K562 (cell line): ENCODE results near the gene AFF1. TPM values are rescaled to one million over a fixed set of nuclear protein-coding genes. Genes with fewer than 3 reads are reported as not detected.

Experiments
- CCAR2 ChIP-seq: fragments of 200-400 bp; formaldehyde crosslinking; IDR thresholded peaks from 2 replicates; pipeline ENCODE4 v1.6.1; 2017; ENCODE audit warnings: mild to moderate bottlenecking, low read depth, low read length
- HBP1 ChIP-seq: fragments of 450-650 bp; formaldehyde crosslinking; IDR thresholded peaks from 2 replicates; pipeline ENCODE4 v1.4.0; 2022; ENCODE audit warnings: missing genetic modification characterization
- HNRNPL ChIP-seq: fragments of 200-400 bp; formaldehyde crosslinking; IDR thresholded peaks from 2 replicates; pipeline ENCODE4 v1.6.1; 2017; ENCODE audit warnings: low read depth, mild to moderate bottlenecking, low read length
- KAT8 ChIP-seq: fragments of 450-650 bp; IDR thresholded peaks from 2 replicates; pipeline ENCODE4 v1.6.1; 2016; ENCODE audit warnings: low read depth, mild to moderate bottlenecking
- MAX ChIP-seq: sonication (generic); formaldehyde crosslinking; IDR thresholded peaks from 2 replicates; pipeline ENCODE4 v1.9.0; 2022; ENCODE audit warnings: mild to moderate bottlenecking, missing genetic modification reagents
- MCM2 ChIP-seq: fragments of 450-650 bp; IDR thresholded peaks from 2 replicates; pipeline ENCODE4 v1.6.1; 2017; ENCODE audit warnings: low read depth, mild to moderate bottlenecking
- POLR2G ChIP-seq: fragments of 200-400 bp; formaldehyde crosslinking; IDR thresholded peaks from 2 replicates; pipeline ENCODE4 v1.6.1; 2017; ENCODE audit warnings: low read depth, mild to moderate bottlenecking, antibody characterized with exemption, low read length, moderate library complexity
- POLR2H ChIP-seq: IDR thresholded peaks from 2 replicates; pipeline ENCODE4 v1.6.1; 2016; ENCODE audit warnings: missing genetic modification characterization, low read depth, mild to moderate bottlenecking, control low read depth, missing compliant biosample characterization, moderate library complexity
- PTTG1 ChIP-seq: fragments of 450-650 bp; IDR thresholded peaks from 2 replicates; pipeline ENCODE4 v1.6.1; 2016; ENCODE audit warnings: low read depth, mild to moderate bottlenecking, missing genetic modification characterization, missing compliant biosample characterization
- RB1 ChIP-seq: fragments of 450-650 bp; IDR thresholded peaks from 2 replicates; pipeline ENCODE4 v1.6.1; 2017; ENCODE audit warnings: low read depth, mild to moderate bottlenecking
- SETDB1 ChIP-seq: IDR thresholded peaks from one replicate; pipeline ENCODE4 v1.6.1; 2012; ENCODE audit warnings: low read length, control low read depth, inconsistent platforms
- SREBF1 ChIP-seq: fragments of 150-350 bp; IDR thresholded peaks from 2 replicates; pipeline ENCODE4 v1.6.1; 2014; ENCODE audit warnings: antibody characterized with exemption, low read depth, low read length, borderline replicate concordance
- SRF ChIP-seq, 2 experiments: fragments of 250-450, 450-650 bp in 1 of 2; sonication (Bioruptor Pico) in 1 of 2; sonication (generic) in 1 of 2; formaldehyde crosslinking; IDR thresholded peaks; 2 replicates each; pipeline versions ENCODE4 v1.5.0 to v1.5.1; 2020 to 2022; ENCODE audit warnings: mild to moderate bottlenecking in 1 of 2, missing genetic modification reagents in 1 of 2
- THAP12 ChIP-seq: fragments of 250-450 bp; sonication (Bioruptor Pico); IDR thresholded peaks from 2 replicates; pipeline ENCODE4 v1.9.0; 2021; ENCODE audit warnings: mild to moderate bottlenecking, inconsistent platforms
- WHSC1 ChIP-seq: IDR thresholded peaks from one replicate; pipeline ENCODE4 v1.6.1; 2012; ENCODE audit warnings: low read length, control low read depth, inconsistent platforms
- ZEB2 ChIP-seq: fragments of 450-650 bp; IDR thresholded peaks from 2 replicates; pipeline ENCODE4 v1.6.1; 2016
- ZNF133 ChIP-seq: fragments of 250-450 bp; sonication (Bioruptor Pico); IDR thresholded peaks from 2 replicates; pipeline ENCODE4 v1.4.0; 2020; ENCODE audit warnings: mild to moderate bottlenecking
- ZNF224 ChIP-seq: sonication (generic); formaldehyde crosslinking; IDR thresholded peaks from 2 replicates; pipeline ENCODE4 v1.8.0; 2022; ENCODE audit warnings: mild to moderate bottlenecking, missing genetic modification reagents
- ZNF57 ChIP-seq: fragments of 450-650 bp; formaldehyde crosslinking; IDR thresholded peaks from 2 replicates; pipeline ENCODE4 v1.4.0; 2020; ENCODE audit warnings: mild to moderate bottlenecking, moderate library complexity
- ZNF668 ChIP-seq: fragments of 250-450 bp; sonication (Bioruptor Pico); IDR thresholded peaks from 2 replicates; pipeline ENCODE4 v1.8.0; 2022; ENCODE audit warnings: mild to moderate bottlenecking, inconsistent platforms
- ZNF766 ChIP-seq: fragments of 200-800 bp; sonication (Bioruptor generic); conservative IDR thresholded peaks from 2 replicates; pipeline ENCODE4 v1.6.1; 2016; ENCODE audit warnings: missing genetic modification characterization, missing compliant biosample characterization
- polyA plus RNA-seq, 8 experiments: library from polyadenylated mRNA; depleted of rRNA in 4 of 8; stranded (reverse) in 5 of 8; unstranded in 3 of 8; fragments of >200 nt; fragmentation: Nextera tagmentation in 2 of 8; fragmentation: Illumina TruSeq in 1 of 8; extraction: Ambion mirVana in 2 of 8; extraction: Trizol in 1 of 8; gene quantifications; 2 replicates each; pipeline versions ENCODE4 v1.2.1 to v1.2.3, GENCODE V29; 2011 to 2014; ENCODE audit warnings: inconsistent platforms in 1 of 8, missing spikeins in 1 of 8
- total RNA-seq, 7 experiments: library from RNA; depleted of rRNA in 6 of 7; stranded (reverse); fragments of >200 nt in 6 of 7; fragmentation: Illumina TruSeq in 2 of 7; extraction: Trizol in 2 of 7; gene quantifications; 2 replicates each; pipeline versions ENCODE4 v1.2.1 to v1.2.3, GENCODE V29; 2011 to 2021; ENCODE audit warnings: low replicate concordance in 1 of 7
- TF ChIP-seq, protein P1 (sequence below): sonication (generic); formaldehyde crosslinking; IDR thresholded peaks from 2 replicates; pipeline ENCODE4 v1.8.1; 2023; ENCODE audit warnings: mild to moderate bottlenecking, missing genetic modification reagents

AFF1 gene
- total and polyA plus RNA-seq, 9 of the 15 experiments (the other 6 are each of a cell fraction or from before 2014, with no cell fraction given): 4.1 to 47.5 (median 17.2) TPM

- TF ChIP-seq HBP1 (CRISPR knock-in tag) (no peak), ZNF224 (CRISPR knock-in tag) (peak; percentile 73; the same call in 1 of the 2 replicates), WHSC1 (no peak), MAX (CRISPR knock-in tag) (peak; percentile 96), MCM2 (no peak), SREBF1 (no peak), POLR2H (tag) (no peak), RB1 (no peak; the same call in 1 of the 2 replicates), ZNF668 (CRISPR knock-in tag) (no peak), ZNF57 (CRISPR knock-in tag) (no peak), SRF (CRISPR knock-in tag; IDR thresholded peaks at IDR 0.05) (no peak), PTTG1 (tag) (no peak), ZNF766 (no peak), POLR2G (peak; percentile 67), ZNF133 (no peak), KAT8 (no peak), SETDB1 (no peak), HNRNPL (no peak), CCAR2 (no peak), ZEB2 (0 out of 2 replicates have a peak, but pooled peaks have one; percentile 21), THAP12 (CRISPR knock-in tag) (no peak)
- TF ChIP-seq, protein P1, sequence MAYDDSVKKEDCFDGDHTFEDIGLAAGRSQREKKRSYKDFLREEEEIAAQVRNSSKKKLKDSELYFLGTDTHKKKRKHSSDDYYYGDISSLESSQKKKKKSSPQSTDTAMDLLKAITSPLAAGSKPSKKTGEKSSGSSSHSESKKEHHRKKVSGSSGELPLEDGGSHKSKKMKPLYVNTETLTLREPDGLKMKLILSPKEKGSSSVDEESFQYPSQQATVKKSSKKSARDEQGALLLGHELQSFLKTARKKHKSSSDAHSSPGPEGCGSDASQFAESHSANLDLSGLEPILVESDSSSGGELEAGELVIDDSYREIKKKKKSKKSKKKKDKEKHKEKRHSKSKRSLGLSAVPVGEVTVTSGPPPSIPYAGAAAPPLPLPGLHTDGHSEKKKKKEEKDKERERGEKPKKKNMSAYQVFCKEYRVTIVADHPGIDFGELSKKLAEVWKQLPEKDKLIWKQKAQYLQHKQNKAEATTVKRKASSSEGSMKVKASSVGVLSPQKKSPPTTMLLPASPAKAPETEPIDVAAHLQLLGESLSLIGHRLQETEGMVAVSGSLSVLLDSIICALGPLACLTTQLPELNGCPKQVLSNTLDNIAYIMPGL: no peak
Observed at GRCh38 chr4:86891762-86892635, 42.8 kb upstream of the AFF1 start, which contains the start of gene C4orf36 (continued).
